ENCODE results near the gene PLAAT4. TPM values are rescaled to one million over a fixed set of nuclear protein-coding genes. Genes with fewer than 3 reads are reported as not detected.
A peak's percentile ranks its signal among the peaks of the same experiment; 100 is the strongest.

The PLAAT4 gene
- total and polyA plus RNA-seq, 2 experiments from 2014 or later: 0.69 to 4.6 TPM

GRCh38 chr11:63501236-63501635 lies 35.4 kb upstream of the PLAAT4 start (continued):
- TF ChIP-seq, protein P1, sequence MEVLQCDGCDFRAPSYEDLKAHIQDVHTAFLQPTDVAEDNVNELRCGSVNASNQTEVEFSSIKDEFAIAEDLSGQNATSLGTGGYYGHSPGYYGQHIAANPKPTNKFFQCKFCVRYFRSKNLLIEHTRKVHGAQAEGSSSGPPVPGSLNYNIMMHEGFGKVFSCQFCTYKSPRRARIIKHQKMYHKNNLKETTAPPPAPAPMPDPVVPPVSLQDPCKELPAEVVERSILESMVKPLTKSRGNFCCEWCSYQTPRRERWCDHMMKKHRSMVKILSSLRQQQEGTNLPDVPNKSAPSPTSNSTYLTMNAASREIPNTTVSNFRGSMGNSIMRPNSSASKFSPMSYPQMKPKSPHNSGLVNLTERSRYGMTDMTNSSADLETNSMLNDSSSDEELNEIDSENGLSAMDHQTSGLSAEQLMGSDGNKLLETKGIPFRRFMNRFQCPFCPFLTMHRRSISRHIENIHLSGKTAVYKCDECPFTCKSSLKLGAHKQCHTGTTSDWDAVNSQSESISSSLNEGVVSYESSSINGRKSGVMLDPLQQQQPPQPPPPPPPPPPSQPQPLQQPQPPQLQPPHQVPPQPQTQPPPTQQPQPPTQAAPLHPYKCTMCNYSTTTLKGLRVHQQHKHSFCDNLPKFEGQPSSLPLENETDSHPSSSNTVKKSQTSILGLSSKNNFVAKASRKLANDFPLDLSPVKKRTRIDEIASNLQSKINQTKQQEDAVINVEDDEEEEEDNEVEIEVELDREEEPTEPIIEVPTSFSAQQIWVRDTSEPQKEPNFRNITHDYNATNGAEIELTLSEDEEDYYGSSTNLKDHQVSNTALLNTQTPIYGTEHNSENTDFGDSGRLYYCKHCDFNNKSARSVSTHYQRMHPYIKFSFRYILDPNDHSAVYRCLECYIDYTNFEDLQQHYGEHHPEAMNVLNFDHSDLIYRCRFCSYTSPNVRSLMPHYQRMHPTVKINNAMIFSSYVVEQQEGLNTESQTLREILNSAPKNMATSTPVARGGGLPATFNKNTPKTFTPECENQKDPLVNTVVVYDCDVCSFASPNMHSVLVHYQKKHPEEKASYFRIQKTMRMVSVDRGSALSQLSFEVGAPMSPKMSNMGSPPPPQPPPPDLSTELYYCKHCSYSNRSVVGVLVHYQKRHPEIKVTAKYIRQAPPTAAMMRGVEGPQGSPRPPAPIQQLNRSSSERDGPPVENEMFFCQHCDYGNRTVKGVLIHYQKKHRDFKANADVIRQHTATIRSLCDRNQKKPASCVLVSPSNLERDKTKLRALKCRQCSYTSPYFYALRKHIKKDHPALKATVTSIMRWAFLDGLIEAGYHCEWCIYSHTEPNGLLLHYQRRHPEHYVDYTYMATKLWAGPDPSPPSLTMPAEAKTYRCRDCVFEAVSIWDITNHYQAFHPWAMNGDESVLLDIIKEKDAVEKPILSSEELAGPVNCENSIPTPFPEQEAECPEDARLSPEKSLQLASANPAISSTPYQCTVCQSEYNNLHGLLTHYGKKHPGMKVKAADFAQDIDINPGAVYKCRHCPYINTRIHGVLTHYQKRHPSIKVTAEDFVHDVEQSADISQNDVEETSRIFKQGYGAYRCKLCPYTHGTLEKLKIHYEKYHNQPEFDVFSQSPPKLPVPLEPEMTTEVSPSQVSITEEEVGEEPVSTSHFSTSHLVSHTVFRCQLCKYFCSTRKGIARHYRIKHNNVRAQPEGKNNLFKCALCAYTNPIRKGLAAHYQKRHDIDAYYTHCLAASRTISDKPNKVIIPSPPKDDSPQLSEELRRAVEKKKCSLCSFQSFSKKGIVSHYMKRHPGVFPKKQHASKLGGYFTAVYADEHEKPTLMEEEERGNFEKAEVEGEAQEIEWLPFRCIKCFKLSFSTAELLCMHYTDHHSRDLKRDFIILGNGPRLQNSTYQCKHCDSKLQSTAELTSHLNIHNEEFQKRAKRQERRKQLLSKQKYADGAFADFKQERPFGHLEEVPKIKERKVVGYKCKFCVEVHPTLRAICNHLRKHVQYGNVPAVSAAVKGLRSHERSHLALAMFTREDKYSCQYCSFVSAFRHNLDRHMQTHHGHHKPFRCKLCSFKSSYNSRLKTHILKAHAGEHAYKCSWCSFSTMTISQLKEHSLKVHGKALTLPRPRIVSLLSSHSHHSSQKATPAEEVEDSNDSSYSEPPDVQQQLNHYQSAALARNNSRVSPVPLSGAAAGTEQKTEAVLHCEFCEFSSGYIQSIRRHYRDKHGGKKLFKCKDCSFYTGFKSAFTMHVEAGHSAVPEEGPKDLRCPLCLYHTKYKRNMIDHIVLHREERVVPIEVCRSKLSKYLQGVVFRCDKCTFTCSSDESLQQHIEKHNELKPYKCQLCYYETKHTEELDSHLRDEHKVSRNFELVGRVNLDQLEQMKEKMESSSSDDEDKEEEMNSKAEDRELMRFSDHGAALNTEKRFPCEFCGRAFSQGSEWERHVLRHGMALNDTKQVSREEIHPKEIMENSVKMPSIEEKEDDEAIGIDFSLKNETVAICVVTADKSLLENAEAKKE (CRISPR knock-in tag; IDR thresholded peaks at IDR 0.05): no peak
- no peak for TF ChIP-seq ZNF331 (CRISPR knock-in tag; IDR thresholded peaks at IDR 0.05; ENCODE audit: low read depth)

GRCh38 chr11:63502252-63502820 lies 34.3 kb upstream of the PLAAT4 start:
- no peak for ATAC-seq
- TF ChIP-seq CREB1 (CRISPR knock-in tag; IDR thresholded peaks at IDR 0.05; ENCODE audit: low read depth) (no peak), EZH2 (IDR thresholded peaks at IDR 0.05; ENCODE audit: low read depth, unreplicated experiment) (no peak), JUNB (IDR thresholded peaks at IDR 0.05; ENCODE audit: unreplicated experiment) (no peak)
- TF ChIP-seq, protein P2, sequence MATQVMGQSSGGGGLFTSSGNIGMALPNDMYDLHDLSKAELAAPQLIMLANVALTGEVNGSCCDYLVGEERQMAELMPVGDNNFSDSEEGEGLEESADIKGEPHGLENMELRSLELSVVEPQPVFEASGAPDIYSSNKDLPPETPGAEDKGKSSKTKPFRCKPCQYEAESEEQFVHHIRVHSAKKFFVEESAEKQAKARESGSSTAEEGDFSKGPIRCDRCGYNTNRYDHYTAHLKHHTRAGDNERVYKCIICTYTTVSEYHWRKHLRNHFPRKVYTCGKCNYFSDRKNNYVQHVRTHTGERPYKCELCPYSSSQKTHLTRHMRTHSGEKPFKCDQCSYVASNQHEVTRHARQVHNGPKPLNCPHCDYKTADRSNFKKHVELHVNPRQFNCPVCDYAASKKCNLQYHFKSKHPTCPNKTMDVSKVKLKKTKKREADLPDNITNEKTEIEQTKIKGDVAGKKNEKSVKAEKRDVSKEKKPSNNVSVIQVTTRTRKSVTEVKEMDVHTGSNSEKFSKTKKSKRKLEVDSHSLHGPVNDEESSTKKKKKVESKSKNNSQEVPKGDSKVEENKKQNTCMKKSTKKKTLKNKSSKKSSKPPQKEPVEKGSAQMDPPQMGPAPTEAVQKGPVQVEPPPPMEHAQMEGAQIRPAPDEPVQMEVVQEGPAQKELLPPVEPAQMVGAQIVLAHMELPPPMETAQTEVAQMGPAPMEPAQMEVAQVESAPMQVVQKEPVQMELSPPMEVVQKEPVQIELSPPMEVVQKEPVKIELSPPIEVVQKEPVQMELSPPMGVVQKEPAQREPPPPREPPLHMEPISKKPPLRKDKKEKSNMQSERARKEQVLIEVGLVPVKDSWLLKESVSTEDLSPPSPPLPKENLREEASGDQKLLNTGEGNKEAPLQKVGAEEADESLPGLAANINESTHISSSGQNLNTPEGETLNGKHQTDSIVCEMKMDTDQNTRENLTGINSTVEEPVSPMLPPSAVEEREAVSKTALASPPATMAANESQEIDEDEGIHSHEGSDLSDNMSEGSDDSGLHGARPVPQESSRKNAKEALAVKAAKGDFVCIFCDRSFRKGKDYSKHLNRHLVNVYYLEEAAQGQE (IDR thresholded peaks at IDR 0.05; ENCODE audit: unreplicated experiment): no peak

More at GRCh38 chr11:63502252-63502820, 34.3 kb upstream of the PLAAT4 start:
- H3K4me1 ChIP-seq (ENCODE audit: insufficient read depth): peaks cover 26% of the 10 kb centered on the region
- H2AFZ ChIP-seq: peak overlapping the region; percentile 32; the same call in 1 of the 2 replicates
- no peaks in the 10 kb centered on the region for H3K27me3 ChIP-seq (ENCODE audit: insufficient read depth)
- Mint-ChIP-seq H3K27ac (no peak overlapping the region), H3K9me3 (peaks cover 45% of the 10 kb centered on the region), H3K36me3 (ENCODE audit: low read depth) (peaks cover 39% of the 10 kb centered on the region), H3K27me3 (ENCODE audit: insufficient read depth, low read depth, poor library complexity) (peaks cover 9% of the 10 kb centered on the region), H3K4me1 (peaks cover 39% of the 10 kb centered on the region), H3K4me3 (no peak overlapping the region)
- no peaks in the 10 kb centered on the region for H3K79me2 ChIP-seq (replicated peaks; ENCODE audit: insufficient read depth)
- no peak overlapping the region for H3K4me3 ChIP-seq
- no peak overlapping the region for H3K27ac ChIP-seq (ENCODE audit: low read depth)
- H3F3A ChIP-seq (replicated peaks; ENCODE audit: low read depth): no peaks in the 10 kb centered on the region
- H3K36me3 ChIP-seq (ENCODE audit: insufficient read depth): peaks cover 13% of the 10 kb centered on the region; the same call in 1 of the 2 replicates
- DNase-seq (ENCODE audit: low spot score): no peak
- no peaks in the 10 kb centered on the region for H4K20me1 ChIP-seq (replicated peaks; ENCODE audit: insufficient read depth)
- peaks cover 12% of the 10 kb centered on the region for H3K9me2 ChIP-seq (ENCODE audit: insufficient read depth)
- H3K4me2 ChIP-seq: no peak overlapping the region
